ENCODE measurements around the gene TARBP1.

DNA sequence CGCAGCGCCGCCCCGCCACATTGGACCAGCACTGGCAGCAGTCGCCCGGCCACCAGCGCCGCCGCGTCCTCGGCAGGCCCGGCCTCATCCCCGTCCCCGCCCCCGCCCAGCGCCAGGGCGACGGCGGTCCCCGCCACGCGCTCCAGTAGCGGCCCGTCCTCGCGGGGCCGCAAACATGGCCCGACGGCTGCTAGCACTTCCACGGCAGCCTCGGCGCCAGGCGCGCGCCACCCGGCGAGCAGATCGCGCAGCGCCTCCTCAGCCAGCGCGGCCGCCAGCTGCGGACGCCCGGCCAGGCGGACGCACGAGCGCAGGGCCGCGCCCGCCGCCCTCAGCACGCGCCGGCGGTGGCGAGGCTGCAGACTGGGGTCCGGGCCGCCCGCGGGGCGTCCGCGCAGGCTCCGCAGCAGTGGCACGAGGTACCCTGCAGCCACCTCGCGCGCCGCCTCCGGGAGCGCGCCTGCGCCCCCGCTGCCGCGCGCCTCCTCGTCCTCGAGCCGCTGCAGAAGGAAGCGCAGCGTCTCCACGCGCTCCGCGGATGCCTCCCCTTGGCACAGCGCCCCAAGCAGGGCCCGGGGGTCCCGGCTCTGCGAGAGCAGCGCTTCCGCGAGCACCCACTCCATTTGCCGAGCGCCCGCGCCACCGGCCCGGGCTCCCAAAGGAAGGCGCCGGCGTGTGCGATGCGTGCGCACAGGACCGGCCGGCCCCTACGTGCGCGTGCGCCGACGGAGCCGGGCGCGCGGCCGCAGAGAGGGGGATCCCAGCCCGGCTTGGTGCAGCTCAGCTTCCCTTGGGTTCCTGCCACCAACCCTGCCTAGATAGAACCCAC is at the start of gene TARBP1:
- TF ChIP-seq, protein P1, sequence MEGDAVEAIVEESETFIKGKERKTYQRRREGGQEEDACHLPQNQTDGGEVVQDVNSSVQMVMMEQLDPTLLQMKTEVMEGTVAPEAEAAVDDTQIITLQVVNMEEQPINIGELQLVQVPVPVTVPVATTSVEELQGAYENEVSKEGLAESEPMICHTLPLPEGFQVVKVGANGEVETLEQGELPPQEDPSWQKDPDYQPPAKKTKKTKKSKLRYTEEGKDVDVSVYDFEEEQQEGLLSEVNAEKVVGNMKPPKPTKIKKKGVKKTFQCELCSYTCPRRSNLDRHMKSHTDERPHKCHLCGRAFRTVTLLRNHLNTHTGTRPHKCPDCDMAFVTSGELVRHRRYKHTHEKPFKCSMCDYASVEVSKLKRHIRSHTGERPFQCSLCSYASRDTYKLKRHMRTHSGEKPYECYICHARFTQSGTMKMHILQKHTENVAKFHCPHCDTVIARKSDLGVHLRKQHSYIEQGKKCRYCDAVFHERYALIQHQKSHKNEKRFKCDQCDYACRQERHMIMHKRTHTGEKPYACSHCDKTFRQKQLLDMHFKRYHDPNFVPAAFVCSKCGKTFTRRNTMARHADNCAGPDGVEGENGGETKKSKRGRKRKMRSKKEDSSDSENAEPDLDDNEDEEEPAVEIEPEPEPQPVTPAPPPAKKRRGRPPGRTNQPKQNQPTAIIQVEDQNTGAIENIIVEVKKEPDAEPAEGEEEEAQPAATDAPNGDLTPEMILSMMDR (conservative IDR thresholded peaks at IDR 0.05) = no peak
- TF ChIP-seq EZH2 (IDR thresholded peaks at IDR 0.05; ENCODE audit: low read depth) = no peak

Data from PC-9 (cell line).